OCI-M2 (cell line): ENCODE results near the gene KCTD15.

Experiments
- DNase-seq: peaks from one replicate; lab custom pipeline; 2025; ENCODE audit not compliant: unreplicated experiment; lab: John Stamatoyannopoulos, UW

The KCTD15 gene

GRCh38 chr19:33796164-33796875 lies at the start of gene KCTD15:
Gene KCTD15, plus strand, starts transcription at chr19:33796870. Its CDS starts 3,585 bp downstream, at chr19:33800455.
- no peak for DNase-seq

GRCh38 chr19:33747273-33747672 lies 49.4 kb upstream of the KCTD15 start:
- DNase-seq, result no peak

- no peak for DNase-seq
Observed at GRCh38 chr19:33748231-33748630, 48.4 kb upstream of the KCTD15 start.

- no peak for DNase-seq
Observed at GRCh38 chr19:33749016-33749415, 47.7 kb upstream of the KCTD15 start.

- no peak for DNase-seq
Observed at GRCh38 chr19:33749619-33750175, 47.0 kb upstream of the KCTD15 start.

- DNase-seq, result no peak
Observed at GRCh38 chr19:33750587-33751435, 45.9 kb upstream of the KCTD15 start.

- DNase-seq, result no peak
Observed at GRCh38 chr19:33751436-33751770, 45.3 kb upstream of the KCTD15 start.

GRCh38 chr19:33752018-33752800 lies 44.5 kb upstream of the KCTD15 start:
- no peak for DNase-seq

- no peak for DNase-seq
Observed at GRCh38 chr19:33752945-33753344, 43.7 kb upstream of the KCTD15 start.

- DNase-seq, result no peak
Observed at GRCh38 chr19:33754361-33754760, 42.3 kb upstream of the KCTD15 start.

GRCh38 chr19:33755099-33756035 lies 41.3 kb upstream of the KCTD15 start:
- no peak for DNase-seq

GRCh38 chr19:33756177-33756576 lies 40.5 kb upstream of the KCTD15 start:
- no peak for DNase-seq

- DNase-seq, result no peak
Observed at GRCh38 chr19:33758541-33759013, 38.1 kb upstream of the KCTD15 start.

- no peak for DNase-seq
Observed at GRCh38 chr19:33759356-33759755, 37.3 kb upstream of the KCTD15 start.

- no peak for DNase-seq
Observed at GRCh38 chr19:33763633-33764371, 32.9 kb upstream of the KCTD15 start.

- DNase-seq, result no peak
Observed at GRCh38 chr19:33766623-33767022, 30.0 kb upstream of the KCTD15 start.

GRCh38 chr19:33767898-33768413 lies 28.7 kb upstream of the KCTD15 start:
- peak; percentile 82 for DNase-seq

GRCh38 chr19:33769208-33769607 lies 27.5 kb upstream of the KCTD15 start:
- DNase-seq, result no peak

- DNase-seq, result no peak
Observed at GRCh38 chr19:33770107-33770506, 26.6 kb upstream of the KCTD15 start.
